Fibroblast of lung (primary cell): ENCODE results near the gene EIF4E2.

ENCODE experiments used
- CTCF ChIP-seq, 2 donors: IDR thresholded peaks in 1 of 2; conservative IDR thresholded peaks in 1 of 2; 1 replicate in 1 of 2; 2 replicates in 1 of 2; pipeline ENCODE4 v1.5.1; 2011 to 2012; ENCODE audit warnings: low read length in 2 of 2, control low read depth in 1 of 2, inconsistent platforms in 1 of 2, low read depth in 1 of 2, mild to moderate bottlenecking in 1 of 2
- EZH2 ChIP-seq: IDR thresholded peaks from 2 replicates; pipeline ENCODE4 v1.5.1; 2012; ENCODE audit warnings: low read length, control low read depth, mild to moderate bottlenecking; ENCODE audit errors: missing control alignments

GRCh38 chr2:232613538-232614134 is 63.1 kb downstream of the EIF4E2 start:
- TF ChIP-seq CTCF (conservative IDR thresholded peaks at IDR 0.05 in 1 of 2, IDR thresholded peaks at IDR 0.05 in 1 of 2; ENCODE audit: low read depth in 1 of 2, low read length in 2 of 2) (no peak), EZH2 (no peak)
